ENCODE data around the gene SPPL3. TPM values are rescaled to one million over a fixed set of nuclear protein-coding genes. Genes with fewer than 3 reads are reported as not detected.

The SPPL3 gene
- total RNA-seq, 4 donors from 2014 or later = 18.9 to 21.5 (median 20.5) TPM

DNA sequence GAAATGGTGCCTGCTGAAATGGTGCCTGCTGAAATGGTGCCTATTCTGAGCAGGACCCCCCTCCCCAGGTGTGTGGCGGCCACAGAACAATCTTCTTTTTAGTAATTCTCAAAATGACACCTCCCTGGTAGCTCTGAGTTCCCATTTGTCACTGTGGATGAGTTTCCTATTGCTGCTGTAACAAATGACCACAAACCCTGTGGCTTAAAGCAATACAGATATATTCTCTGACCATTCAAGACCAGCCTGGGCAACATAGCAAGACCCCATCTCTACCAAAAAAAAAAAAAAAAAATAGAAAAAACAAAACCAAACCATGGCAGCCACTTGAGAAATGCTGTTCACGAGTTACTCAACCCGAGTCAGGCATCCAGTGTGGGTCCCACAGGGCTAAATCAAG lies 170.6 kb downstream of the SPPL3 start:
- TF ChIP-seq, protein P1, sequence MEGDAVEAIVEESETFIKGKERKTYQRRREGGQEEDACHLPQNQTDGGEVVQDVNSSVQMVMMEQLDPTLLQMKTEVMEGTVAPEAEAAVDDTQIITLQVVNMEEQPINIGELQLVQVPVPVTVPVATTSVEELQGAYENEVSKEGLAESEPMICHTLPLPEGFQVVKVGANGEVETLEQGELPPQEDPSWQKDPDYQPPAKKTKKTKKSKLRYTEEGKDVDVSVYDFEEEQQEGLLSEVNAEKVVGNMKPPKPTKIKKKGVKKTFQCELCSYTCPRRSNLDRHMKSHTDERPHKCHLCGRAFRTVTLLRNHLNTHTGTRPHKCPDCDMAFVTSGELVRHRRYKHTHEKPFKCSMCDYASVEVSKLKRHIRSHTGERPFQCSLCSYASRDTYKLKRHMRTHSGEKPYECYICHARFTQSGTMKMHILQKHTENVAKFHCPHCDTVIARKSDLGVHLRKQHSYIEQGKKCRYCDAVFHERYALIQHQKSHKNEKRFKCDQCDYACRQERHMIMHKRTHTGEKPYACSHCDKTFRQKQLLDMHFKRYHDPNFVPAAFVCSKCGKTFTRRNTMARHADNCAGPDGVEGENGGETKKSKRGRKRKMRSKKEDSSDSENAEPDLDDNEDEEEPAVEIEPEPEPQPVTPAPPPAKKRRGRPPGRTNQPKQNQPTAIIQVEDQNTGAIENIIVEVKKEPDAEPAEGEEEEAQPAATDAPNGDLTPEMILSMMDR (IDR thresholded peaks at IDR 0.05; ENCODE audit: low read depth) = no peak

DNA sequence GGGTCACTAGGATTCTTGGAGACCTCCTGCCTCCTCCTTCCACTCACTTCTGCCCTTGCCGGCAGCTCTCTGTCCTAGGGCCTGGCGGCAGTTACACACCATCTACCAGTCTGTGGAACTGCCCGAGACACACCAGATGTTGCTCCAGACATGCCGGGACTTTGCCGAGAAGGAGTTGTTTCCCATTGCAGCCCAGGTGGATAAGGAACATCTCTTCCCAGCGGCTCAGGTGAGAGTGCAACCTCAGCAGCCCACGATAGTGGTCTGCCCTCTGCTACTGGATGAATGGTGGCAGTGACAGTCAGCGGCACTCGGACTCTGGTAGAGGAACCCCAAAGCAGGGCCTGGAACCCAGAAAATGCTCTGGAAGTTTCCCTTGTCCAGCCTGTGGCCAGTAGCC lies 177.2 kb downstream of the SPPL3 start:
- TF ChIP-seq, protein P1 (IDR thresholded peaks at IDR 0.05; ENCODE audit: low read depth) = no peak

DNA sequence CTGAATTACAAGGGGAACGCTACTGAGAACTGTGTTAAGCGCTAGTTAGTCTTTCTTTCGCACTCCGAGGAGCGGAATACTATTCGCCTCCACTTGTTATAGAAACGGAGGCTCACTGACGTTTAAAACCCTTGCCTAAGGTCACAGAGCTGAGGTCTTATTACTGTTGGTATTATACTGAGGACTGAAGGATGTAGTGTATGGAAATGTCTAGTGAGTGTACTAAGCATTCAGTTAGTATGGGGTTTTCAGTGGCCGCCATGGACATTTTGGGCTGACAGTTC lies 177.7 kb downstream of the SPPL3 start:
- TF ChIP-seq, protein P1 (IDR thresholded peaks at IDR 0.05; ENCODE audit: low read depth) = no peak

DNA sequence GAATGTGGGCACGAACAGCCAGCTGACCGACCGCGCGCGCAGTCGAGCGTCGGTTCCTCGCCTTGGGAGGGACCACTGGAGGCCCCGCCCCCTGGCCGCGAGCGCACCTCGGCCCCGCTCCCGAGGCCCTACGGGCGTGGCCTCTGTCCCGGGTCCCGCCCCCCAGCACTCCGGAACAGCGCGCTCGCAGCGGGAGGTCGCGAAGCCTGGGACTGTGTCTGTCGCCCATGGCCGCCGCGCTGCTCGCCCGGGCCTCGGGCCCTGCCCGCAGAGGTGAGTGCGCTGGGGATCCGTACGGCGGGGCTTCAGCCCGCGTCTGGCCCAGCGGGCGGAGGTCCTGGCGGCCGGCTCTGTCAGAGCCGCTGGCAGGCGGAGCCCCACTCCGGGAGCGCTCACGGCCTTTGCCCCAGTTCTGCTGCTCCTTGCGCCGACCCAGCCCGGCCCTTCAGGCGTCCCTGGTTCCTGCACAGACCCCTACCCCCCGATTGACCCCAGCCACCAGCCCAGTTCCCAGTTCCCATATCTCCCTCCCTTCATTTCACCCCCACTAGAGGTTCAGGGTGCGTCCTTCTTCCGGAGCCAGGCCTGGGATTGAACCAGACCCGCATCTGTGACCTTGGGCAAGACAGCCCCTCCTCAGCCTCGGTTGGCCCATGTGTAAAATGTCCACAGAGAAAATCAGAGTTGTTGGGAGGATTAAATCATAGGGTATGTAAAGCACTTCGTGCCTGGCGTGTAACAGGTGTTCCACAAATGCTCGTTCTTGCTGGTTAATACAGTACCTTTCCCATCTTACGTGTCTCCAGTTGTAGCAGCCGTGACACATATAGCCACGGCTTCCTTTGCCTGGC lies 178.3 kb downstream of the SPPL3 start, which contains the start of gene ACADS:
Gene ACADS (plus strand): TSS at position 168 of the 851 bp plus-strand sequence. CDS start 60 bp downstream, at position 228.
- TF ChIP-seq, protein P1 (IDR thresholded peaks at IDR 0.05; ENCODE audit: low read depth) = no peak

DNA sequence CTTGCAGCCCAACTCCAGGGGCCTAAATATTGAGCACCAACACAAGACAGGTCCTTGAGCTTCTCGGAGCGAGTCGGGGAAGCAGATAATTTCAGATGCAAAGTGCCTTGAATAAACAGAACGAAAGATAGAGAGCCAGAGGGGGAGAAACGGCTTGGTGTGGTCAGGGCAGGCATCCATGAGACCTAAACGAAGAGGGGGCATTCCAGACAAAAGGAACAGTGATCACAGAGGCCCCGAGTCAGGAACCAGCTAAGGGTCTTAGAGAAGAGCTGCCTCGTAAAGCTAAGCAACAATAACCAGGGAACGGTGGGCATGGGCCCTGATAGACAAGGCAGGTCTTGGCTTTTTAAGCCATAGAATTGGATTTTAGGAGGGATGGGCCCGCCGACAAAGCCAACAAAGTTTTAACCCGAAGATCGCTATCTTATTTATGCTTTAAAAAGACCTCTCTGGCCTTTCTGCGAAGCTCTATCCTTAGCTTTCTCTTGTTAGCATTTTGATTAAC lies 179.0 kb downstream of the SPPL3 start:
- TF ChIP-seq, protein P1 (IDR thresholded peaks at IDR 0.05; ENCODE audit: low read depth) = no peak

DNA sequence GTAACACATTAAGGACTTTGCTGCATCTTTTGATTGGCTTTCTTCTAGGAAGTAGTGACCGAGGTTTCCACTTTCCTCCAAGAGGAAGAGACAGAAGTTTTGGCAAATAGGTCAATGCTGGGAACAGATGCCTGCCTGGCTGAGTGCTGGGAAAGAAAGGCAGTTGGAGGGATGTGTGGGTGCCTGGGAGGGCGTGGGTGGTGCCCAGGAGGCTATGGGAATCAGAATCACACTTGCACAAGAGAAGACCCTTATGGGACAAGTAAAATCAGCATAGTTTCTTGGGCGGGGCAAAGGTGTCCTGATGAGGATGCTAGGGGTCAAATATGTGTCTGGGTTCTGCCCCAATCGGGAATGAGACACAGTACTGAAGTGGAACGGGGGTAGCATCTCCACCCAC lies 179.4 kb downstream of the SPPL3 start:
- TF ChIP-seq, protein P1 (IDR thresholded peaks at IDR 0.05; ENCODE audit: low read depth) = no peak

DNA sequence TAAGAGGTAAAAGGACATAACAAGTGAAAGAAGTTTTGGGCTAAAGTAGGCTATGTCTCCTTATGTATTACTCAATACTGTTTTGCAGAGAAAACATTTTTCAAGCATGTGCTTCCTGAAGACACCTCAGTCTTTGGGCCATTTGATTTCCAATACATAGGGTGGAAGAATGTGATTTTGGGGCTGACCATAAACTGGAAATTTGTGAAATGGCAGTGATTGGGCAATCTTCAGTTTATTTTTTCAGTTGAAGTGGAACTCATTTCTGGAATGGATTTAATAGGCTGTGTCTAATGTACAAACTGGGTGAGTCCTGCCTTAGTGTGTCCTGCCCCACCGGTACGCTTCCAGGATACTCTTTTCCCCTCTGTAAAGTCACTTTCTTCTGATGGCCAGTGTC lies 181.4 kb downstream of the SPPL3 start:
- TF ChIP-seq, protein P1 (IDR thresholded peaks at IDR 0.05; ENCODE audit: low read depth) = no peak
